ENCODE measurements around the gene ZDHHC14.

- TF ChIP-seq SUZ12 (IDR thresholded peaks at IDR 0.05; ENCODE audit: extremely low read depth, insufficient read depth, insufficient read length) (no peak), YY1 (IDR thresholded peaks at IDR 0.05; ENCODE audit: insufficient read depth, insufficient read length) (no peak), ZNF274 (IDR thresholded peaks at IDR 0.05; ENCODE audit: low read depth, low read length) (no peak)
These were observed 130.8 kb downstream of the ZDHHC14 start for GRCh38 chr6:157511682-157512381.
